Osteocyte (in vitro differentiated cells): ENCODE measurements around the gene RGS13. TPM values are rescaled to one million over a fixed set of nuclear protein-coding genes. Genes with fewer than 3 reads are reported as not detected.

Experiments
- DNase-seq: peaks from one replicate; pipeline ENCODE4 v3.0.0; 2021; ENCODE audit warnings: mixed read lengths; ENCODE audit not compliant: unreplicated experiment; ENCODE audit errors: extremely low spot score
- H3K27ac Mint-ChIP-seq: one replicate; pipeline ENCODE4 v1.8.0; 2021; ENCODE audit warnings: mild to moderate bottlenecking, mixed read lengths; ENCODE audit not compliant: unreplicated experiment
- H3K27me3 Mint-ChIP-seq: one replicate; pipeline ENCODE4 v1.8.0; 2021; ENCODE audit warnings: mixed read lengths; ENCODE audit not compliant: unreplicated experiment
- H3K36me3 Mint-ChIP-seq: one replicate; pipeline ENCODE4 v1.8.0; 2021; ENCODE audit warnings: mixed read lengths; ENCODE audit not compliant: unreplicated experiment
- H3K4me1 Mint-ChIP-seq: one replicate; pipeline ENCODE4 v1.8.0; 2021; ENCODE audit warnings: mixed read lengths; ENCODE audit not compliant: unreplicated experiment
- H3K4me3 Mint-ChIP-seq: one replicate; pipeline ENCODE4 v1.8.0; 2021; ENCODE audit warnings: mild to moderate bottlenecking, moderate library complexity, mixed read lengths; ENCODE audit not compliant: unreplicated experiment
- H3K9me3 Mint-ChIP-seq: one replicate; pipeline ENCODE4 v1.8.0; 2021; ENCODE audit warnings: mixed read lengths; ENCODE audit not compliant: unreplicated experiment
- CTCF ChIP-seq: fragments of 200-600 bp; sonication (generic); IDR thresholded peaks from 2 replicates; pipeline ENCODE4 v1.5.0; 2021; ENCODE audit warnings: antibody characterized with exemption, mild to moderate bottlenecking, moderate library complexity
- total RNA-seq: library from RNA; stranded (reverse); gene quantifications from 2 replicates; pipeline ENCODE4 v1.2.1, GENCODE V29; 2021

RGS13 gene
- total RNA-seq, 1 donor from 2014 or later: not detected

- H3K36me3 Mint-ChIP-seq: no peaks in the 10 kb centered on the region
- no peaks in the 10 kb centered on the region for H3K27me3 Mint-ChIP-seq
- H3K4me1 Mint-ChIP-seq: peaks cover 2% of the 10 kb centered on the region
- no peak for TF ChIP-seq CTCF
- H3K27ac Mint-ChIP-seq: no peak overlapping the region
- H3K9me3 Mint-ChIP-seq: no peaks in the 10 kb centered on the region
- no peak overlapping the region for H3K4me3 Mint-ChIP-seq
- DNase-seq: no peak
These were observed 72.1 kb downstream of the RGS13 start for GRCh38 chr1:192707978-192708547.

- no peak for DNase-seq
- H3K27ac Mint-ChIP-seq: no peak overlapping the region
- no peaks in the 10 kb centered on the region for H3K27me3 Mint-ChIP-seq
- H3K4me3 Mint-ChIP-seq: no peak overlapping the region
- H3K4me1 Mint-ChIP-seq: no peaks in the 10 kb centered on the region
- H3K9me3 Mint-ChIP-seq: no peaks in the 10 kb centered on the region
- TF ChIP-seq CTCF: no peak
- H3K36me3 Mint-ChIP-seq: no peaks in the 10 kb centered on the region
These were observed 73.6 kb downstream of the RGS13 start for GRCh38 chr1:192709544-192709943.

Other genes starting within 250 kb of the RGS13 start
- gene RGS1, start 60.4 kb upstream of the RGS13 start, total RNA-seq: not detected in 2 replicates
- gene RGS2, start 172.9 kb downstream of the RGS13 start, total RNA-seq: 6.0 and 7.6 TPM in 2 replicates